ENCODE data around the gene ZNF506. TPM values are rescaled to one million over a fixed set of nuclear protein-coding genes. Genes with fewer than 3 reads are reported as not detected.
"Not testable (repeated sequence)": the region's sequence is repeated elsewhere in the genome, so short reads cannot be mapped to it uniquely, and the experiment has no call there.

The ZNF506 gene
- total RNA-seq (10 to 100 TPM in 1 of 4 donors, 1 to 10 TPM in 3; 6.8 to 12.5 (median 8.7) TPM), polyA plus RNA-seq (1 to 10 TPM; 2.4 to 8.7 (median 2.7) TPM)
- long read RNA-seq, donor 1, full-length matches to known transcripts, result 5 of 6 reads
- long read RNA-seq, donor 1, partial matches to known transcripts, result 0 of 6 reads
- long read RNA-seq, donor 1, other reads (novel, unspliced or antisense), result 1 of 6 reads
- long read RNA-seq, donor 2, partial matches to known transcripts, result 0 of 4 reads
- long read RNA-seq, donor 2, other reads (novel, unspliced or antisense), result 1 of 4 reads

DNA sequence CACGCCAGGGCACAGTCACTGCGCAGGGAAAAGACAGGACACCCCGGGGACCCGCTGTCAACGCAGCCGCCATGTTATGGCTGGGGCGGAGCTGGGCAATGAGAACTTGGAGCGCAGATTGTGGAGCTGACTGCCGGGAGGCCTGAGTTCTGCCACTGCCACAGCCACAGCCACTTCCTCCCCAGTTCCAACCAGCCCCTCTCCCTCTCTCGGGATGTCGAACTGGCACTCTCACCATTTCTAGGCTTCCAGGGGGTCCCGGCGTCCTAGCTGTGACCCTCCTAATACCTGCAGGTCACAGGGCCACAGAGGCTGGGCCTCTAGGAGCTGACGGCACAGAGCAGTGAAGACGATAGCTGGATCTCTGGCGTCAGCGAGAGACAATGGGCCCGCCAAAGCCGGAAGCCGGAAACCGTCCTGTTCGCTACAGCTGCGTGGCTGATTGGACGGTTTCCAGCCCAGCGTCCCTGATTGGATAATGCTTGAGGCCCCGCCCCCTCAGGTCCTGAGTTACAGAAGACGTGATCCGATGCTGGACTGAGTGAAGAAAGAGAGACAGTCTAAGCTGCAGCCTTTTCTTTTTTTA is at the start of gene ZNF506:
Gene ZNF506 (minus strand): TSS at position 385 of the 586 bp plus-strand sequence. CDS start 147 bp downstream, at position 238.
- no peaks in the 10 kb centered on the region for H3K27me3 ChIP-seq (ENCODE audit: insufficient read depth in 3 of 3, low read length in 2 of 3)
- intact Hi-C loops (cut with DNase I), result loop anchor here in 1 of 2 donors (2.0 kb wide), 2 partner anchors 45 kb away; no protein-coding TSS in a partner anchor
- 0 to 1% (median 0%) methylated on average over 26 to 28 of the region's 28 CpGs for WGBS, 3 donors
- TF ChIP-seq, protein P1, sequence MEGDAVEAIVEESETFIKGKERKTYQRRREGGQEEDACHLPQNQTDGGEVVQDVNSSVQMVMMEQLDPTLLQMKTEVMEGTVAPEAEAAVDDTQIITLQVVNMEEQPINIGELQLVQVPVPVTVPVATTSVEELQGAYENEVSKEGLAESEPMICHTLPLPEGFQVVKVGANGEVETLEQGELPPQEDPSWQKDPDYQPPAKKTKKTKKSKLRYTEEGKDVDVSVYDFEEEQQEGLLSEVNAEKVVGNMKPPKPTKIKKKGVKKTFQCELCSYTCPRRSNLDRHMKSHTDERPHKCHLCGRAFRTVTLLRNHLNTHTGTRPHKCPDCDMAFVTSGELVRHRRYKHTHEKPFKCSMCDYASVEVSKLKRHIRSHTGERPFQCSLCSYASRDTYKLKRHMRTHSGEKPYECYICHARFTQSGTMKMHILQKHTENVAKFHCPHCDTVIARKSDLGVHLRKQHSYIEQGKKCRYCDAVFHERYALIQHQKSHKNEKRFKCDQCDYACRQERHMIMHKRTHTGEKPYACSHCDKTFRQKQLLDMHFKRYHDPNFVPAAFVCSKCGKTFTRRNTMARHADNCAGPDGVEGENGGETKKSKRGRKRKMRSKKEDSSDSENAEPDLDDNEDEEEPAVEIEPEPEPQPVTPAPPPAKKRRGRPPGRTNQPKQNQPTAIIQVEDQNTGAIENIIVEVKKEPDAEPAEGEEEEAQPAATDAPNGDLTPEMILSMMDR (IDR thresholded peaks at IDR 0.05), result no peak
- peaks cover 0 to 12% of the 10 kb centered on the region in 2 donors for H3K36me3 ChIP-seq (ENCODE audit: insufficient read depth in 1 of 2, low read depth in 1 of 2)
- peak within 1 kb of the TSS; percentile 89 for H3K4me3 ChIP-seq
- H3K4me1 ChIP-seq, result peaks cover 3% of the 10 kb centered on the region
- ATAC-seq, result peak; percentile 98 to 99 (median 99)
- DNase-seq, result peak; percentile 99 to 100
- H3K27ac ChIP-seq, result peak within 1 kb of the TSS; percentile 96
- peaks cover 8% of the 10 kb centered on the region for H3K9me3 ChIP-seq

DNA sequence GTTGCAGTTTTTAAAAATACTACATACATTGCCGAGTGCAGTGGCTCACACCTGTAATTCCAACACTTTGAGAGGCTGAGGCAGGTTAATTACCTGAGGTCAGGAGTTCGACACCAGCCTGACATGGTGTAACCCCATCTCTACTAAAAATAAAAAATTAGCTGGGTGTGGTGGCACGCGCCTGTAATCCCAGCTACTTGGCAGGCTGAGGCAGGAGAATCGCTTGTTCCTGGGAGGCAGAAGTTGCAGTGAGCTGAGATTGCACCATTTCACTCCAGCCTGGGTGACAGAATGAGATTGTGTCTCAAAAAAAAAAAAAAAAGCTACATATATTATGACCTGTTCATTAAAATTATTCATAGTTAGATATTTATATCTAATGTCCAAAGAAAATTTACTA is 48.5 kb upstream of the ZNF506 start:
- peak in 1 of 2 donors; percentile 66 for DNase-seq
- H3K36me3 ChIP-seq (ENCODE audit: insufficient read depth in 1 of 2, low read depth in 1 of 2); H3K27me3 ChIP-seq (ENCODE audit: insufficient read depth in 3 of 3, low read length in 2 of 3); intact Hi-C loops (cut with DNase I); H3K9me3 ChIP-seq; H3K4me3 ChIP-seq: not testable (repeated sequence)
- Histone ChIP-seq H3K27ac (peak overlapping the region; percentile 15), H3K4me1 (peaks cover 56% of the 10 kb centered on the region)
- ATAC-seq, result peak in 1 of 4 donors; percentile 36
- WGBS, 3 donors, result 34 to 41% (median 38%) methylated on average over 5 of the region's 5 CpGs

DNA sequence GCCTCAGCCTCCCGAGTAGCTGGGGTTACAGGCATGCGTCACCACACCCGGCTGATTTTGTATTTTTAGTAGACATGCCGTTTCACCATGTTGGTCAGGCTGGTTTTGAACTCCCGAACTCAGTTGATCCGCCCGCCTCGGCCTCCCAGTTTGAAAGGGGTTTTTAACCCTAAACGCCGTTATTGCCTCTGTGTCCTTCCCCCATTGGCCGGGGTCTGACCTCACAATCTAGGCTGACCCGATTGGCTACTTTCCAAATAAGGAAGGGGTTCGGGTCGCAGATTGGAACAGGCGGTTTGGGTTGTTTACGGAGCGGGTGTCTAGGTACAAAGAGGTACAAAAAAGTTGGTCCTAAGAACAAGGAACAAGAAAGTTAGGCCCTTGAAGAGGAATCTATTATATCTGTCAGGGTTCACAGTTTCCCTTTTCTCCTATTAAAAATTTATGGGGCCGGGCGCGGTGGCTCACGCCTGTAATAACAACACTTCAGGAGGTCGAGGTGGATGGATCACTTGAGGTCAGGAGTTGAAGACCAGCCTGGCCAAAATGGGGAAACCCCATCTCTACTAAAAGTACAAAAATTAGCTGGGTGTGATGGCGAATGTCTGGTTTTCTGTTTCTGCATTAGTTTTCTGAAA is 45.2 kb upstream of the ZNF506 start:
- H3K36me3 ChIP-seq (ENCODE audit: insufficient read depth in 1 of 2, low read depth in 1 of 2), result no peaks in the 10 kb centered on the region
- H3K27ac ChIP-seq, result peak overlapping the region; percentile 95
- ATAC-seq (no peak), DNase-seq (peak in 1 of 2 donors; percentile 51)
- peaks cover 42% of the 10 kb centered on the region for H3K4me1 ChIP-seq
- TF ChIP-seq, protein P1 (IDR thresholded peaks at IDR 0.05), result no peak
- H3K27me3 ChIP-seq (ENCODE audit: insufficient read depth in 3 of 3, low read length in 2 of 3), result no peaks in the 10 kb centered on the region
- peak overlapping the region; percentile 92 for H3K4me3 ChIP-seq
- intact Hi-C loops (cut with DNase I), result loop anchor here (2.0 to 5.0 kb wide), 2 partner anchors 36 to 46 kb away; partner anchors contain the start of genes ZNF93 (in 2 of the 2) and ZNF506 (in 1 of the 2)
- peaks cover 10% of the 10 kb centered on the region for H3K9me3 ChIP-seq
- WGBS, 3 donors, result 3 to 6% (median 3%) methylated on average over 23 of the region's 23 CpGs

DNA sequence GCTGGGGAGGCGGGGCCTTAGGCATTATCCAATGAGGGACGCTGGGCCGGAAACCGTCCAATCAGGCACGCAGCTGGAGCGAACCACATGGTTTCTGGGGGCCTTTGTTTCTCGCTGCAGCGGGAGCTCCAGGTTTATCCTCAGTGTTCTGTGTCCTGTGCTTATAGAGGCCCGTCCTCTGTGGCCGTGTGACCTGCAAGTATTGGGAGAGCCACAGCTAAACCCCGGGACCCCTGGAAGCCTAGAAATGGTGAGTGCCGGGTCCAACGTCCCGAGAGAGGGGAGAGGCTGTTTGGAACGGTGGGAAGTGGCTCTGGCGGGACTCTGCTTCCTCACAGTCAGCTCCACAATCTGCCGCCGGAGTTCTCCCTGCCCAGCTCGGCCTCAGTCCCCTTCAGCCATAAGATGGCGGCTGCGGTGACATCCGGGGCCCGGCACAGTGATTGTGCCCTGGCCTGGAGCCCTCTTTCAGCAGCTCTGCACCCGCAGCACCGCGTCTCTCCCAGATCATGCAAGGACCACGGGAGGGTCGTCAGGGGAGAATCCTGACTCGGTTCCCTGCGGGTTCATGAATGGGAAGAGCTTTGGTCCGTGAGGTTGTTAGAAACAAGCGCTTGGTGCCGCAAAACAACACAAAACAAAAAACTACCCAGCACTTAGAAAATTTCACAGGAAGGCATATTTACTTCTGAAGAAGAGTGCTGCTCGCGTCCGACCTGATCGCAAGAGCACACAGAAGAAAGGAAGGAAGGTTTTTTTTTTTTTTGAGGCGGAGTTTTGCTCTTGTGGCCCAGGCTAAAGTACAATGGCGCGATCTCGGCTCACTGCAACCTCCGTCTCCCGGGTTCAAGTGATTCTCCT is 44.4 kb upstream of the ZNF506 start, which contains the start of gene ZNF253:
Gene ZNF253 (plus strand): TSS at position 133 of the 861 bp plus-strand sequence. CDS start 115 bp downstream, at position 248.
- Histone ChIP-seq H3K27me3 (ENCODE audit: insufficient read depth in 3 of 3, low read length in 2 of 3) (no peaks in the 10 kb centered on the region), H3K27ac (peak within 1 kb of the TSS; percentile 95), H3K9me3 (peaks cover 10% of the 10 kb centered on the region), H3K4me3 (peak within 1 kb of the TSS; percentile 92), H3K4me1 (peaks cover 36% of the 10 kb centered on the region), H3K36me3 (ENCODE audit: insufficient read depth in 1 of 2, low read depth in 1 of 2) (no peaks in the 10 kb centered on the region)
- ATAC-seq (peak; percentile 97 to 99 (median 99)), DNase-seq (peak; percentile 98)
- TF ChIP-seq, protein P1 (IDR thresholded peaks at IDR 0.05), result no peak
- 0 to 1% (median 0%) methylated on average over 40 to 43 of the region's 43 CpGs for WGBS, 3 donors
- intact Hi-C loops (cut with DNase I), result loop anchor here (2.0 to 5.0 kb wide), 2 partner anchors 36 to 45 kb away; partner anchors contain the start of genes ZNF93 (in 2 of the 2) and ZNF506 (in 1 of the 2)
